ENCODE measurements around the gene PTBP2. TPM values are rescaled to one million over a fixed set of nuclear protein-coding genes. Genes with fewer than 3 reads are reported as not detected.

PTBP2 gene
- total and polyA plus RNA-seq, 10 of the 15 experiments (the other 5 are each of a cell fraction or from before 2014, with no cell fraction given) = 5.8 to 17.5 (median 11.1) TPM

- ChIA-PET RAD21 (ENCODE audit: unreplicated experiment) (no interaction called here), SMC1A (ENCODE audit: uncharacterized antibody, unreplicated experiment) (interaction anchor here (1.2 kb wide), 1 partner anchor 24 kb away, joined by 3 read pairs; no protein-coding TSS in a partner anchor), POLR2A (no interaction called here), CTCF (interaction anchor here (0.9 kb wide), 1 partner anchor 511 kb away, joined by 3 read pairs; no protein-coding TSS in a partner anchor)
- H3K27ac ChIP-seq (ENCODE audit: control insufficient read depth, insufficient read depth) = no peak overlapping the region
- no TSS peak for BruUV-seq (replicated peaks)
- ATAC-seq (peak; percentile 21; the same call in 2 of the 3 replicates), FAIRE-seq (no peak), DNase-seq (ENCODE audit: low read depth, low spot score) (no peak)
- 74% methylated on average over 3 of the region's 3 CpGs for WGBS (ENCODE audit: insufficient coverage, insufficient replicate concordance, low lambda C conversion rate, missing lambda C conversion rate)
- intact Hi-C loops (cut with micrococcal nuclease; ENCODE audit: unreplicated experiment) = no loop called here
- H3K4me1 ChIP-seq (ENCODE audit: control insufficient read depth, insufficient read depth, low read length) = no peaks in the 10 kb centered on the region
- H3K36me3 ChIP-seq (ENCODE audit: control insufficient read depth in 2 of 2, insufficient read depth in 2 of 2, low read length in 1 of 2) = peaks cover 4 to 11% of the 10 kb centered on the region in 2 experiments; a peak in 3 of 4 replicates
- H3K79me2 ChIP-seq (ENCODE audit: control insufficient read depth, insufficient read depth, low read length) = peaks cover 19% of the 10 kb centered on the region
- H3K4me2 ChIP-seq (ENCODE audit: control insufficient read depth, insufficient read depth) = no peak overlapping the region
- no peaks in the 10 kb centered on the region; the same call in 2 of the 3 replicates for H3K9me3 ChIP-seq (replicated peaks; ENCODE audit: control insufficient read depth, insufficient read depth, low read length)
- no peaks in the 10 kb centered on the region for H4K20me1 ChIP-seq (ENCODE audit: control insufficient read depth, insufficient read depth)
- H2AFZ ChIP-seq (ENCODE audit: control insufficient read depth, low read depth, low read length) = no peak overlapping the region
- no peak overlapping the region for H3K4me3 ChIP-seq
- no peak overlapping the region for H3K9ac ChIP-seq (ENCODE audit: control insufficient read depth, insufficient read depth, low read length)
- in situ Hi-C loops (cut with MboI) = no loop called here
- no peak for TF ChIP-seq FOXM1 (IDR thresholded peaks at IDR 0.05; ENCODE audit: low read depth, low read length)
- TF ChIP-seq ETV6 (conservative IDR thresholded peaks at IDR 0.05 in 1 of 2, IDR thresholded peaks at IDR 0.05 in 1 of 2; ENCODE audit: borderline replicate concordance in 1 of 2, low read depth in 1 of 2) = no peak
- TF ChIP-seq, protein P1, sequence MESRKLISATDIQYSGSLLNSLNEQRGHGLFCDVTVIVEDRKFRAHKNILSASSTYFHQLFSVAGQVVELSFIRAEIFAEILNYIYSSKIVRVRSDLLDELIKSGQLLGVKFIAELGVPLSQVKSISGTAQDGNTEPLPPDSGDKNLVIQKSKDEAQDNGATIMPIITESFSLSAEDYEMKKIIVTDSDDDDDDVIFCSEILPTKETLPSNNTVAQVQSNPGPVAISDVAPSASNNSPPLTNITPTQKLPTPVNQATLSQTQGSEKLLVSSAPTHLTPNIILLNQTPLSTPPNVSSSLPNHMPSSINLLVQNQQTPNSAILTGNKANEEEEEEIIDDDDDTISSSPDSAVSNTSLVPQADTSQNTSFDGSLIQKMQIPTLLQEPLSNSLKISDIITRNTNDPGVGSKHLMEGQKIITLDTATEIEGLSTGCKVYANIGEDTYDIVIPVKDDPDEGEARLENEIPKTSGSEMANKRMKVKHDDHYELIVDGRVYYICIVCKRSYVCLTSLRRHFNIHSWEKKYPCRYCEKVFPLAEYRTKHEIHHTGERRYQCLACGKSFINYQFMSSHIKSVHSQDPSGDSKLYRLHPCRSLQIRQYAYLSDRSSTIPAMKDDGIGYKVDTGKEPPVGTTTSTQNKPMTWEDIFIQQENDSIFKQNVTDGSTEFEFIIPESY (IDR thresholded peaks at IDR 0.05) = no peak
- no peak for TF ChIP-seq MAX (IDR thresholded peaks at IDR 0.05; ENCODE audit: low read depth, low read length)
- TF ChIP-seq STAT3 (IDR thresholded peaks at IDR 0.05; ENCODE audit: low read depth, low read length) = no peak
- no peak for TF ChIP-seq YBX1 (IDR thresholded peaks at IDR 0.05)
- no peak for TF ChIP-seq SUZ12 (IDR thresholded peaks at IDR 0.05; ENCODE audit: unreplicated experiment)
- TF ChIP-seq, protein P2, sequence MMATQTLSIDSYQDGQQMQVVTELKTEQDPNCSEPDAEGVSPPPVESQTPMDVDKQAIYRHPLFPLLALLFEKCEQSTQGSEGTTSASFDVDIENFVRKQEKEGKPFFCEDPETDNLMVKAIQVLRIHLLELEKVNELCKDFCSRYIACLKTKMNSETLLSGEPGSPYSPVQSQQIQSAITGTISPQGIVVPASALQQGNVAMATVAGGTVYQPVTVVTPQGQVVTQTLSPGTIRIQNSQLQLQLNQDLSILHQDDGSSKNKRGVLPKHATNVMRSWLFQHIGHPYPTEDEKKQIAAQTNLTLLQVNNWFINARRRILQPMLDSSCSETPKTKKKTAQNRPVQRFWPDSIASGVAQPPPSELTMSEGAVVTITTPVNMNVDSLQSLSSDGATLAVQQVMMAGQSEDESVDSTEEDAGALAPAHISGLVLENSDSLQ (IDR thresholded peaks at IDR 0.05) = no peak
- TF ChIP-seq, protein P3, sequence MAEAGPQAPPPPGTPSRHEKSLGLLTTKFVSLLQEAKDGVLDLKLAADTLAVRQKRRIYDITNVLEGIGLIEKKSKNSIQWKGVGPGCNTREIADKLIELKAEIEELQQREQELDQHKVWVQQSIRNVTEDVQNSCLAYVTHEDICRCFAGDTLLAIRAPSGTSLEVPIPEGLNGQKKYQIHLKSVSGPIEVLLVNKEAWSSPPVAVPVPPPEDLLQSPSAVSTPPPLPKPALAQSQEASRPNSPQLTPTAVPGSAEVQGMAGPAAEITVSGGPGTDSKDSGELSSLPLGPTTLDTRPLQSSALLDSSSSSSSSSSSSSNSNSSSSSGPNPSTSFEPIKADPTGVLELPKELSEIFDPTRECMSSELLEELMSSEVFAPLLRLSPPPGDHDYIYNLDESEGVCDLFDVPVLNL (IDR thresholded peaks at IDR 0.05; ENCODE audit: low read depth, low read length) = no peak
- TF ChIP-seq USF2 (IDR thresholded peaks at IDR 0.05; ENCODE audit: borderline replicate concordance, low read depth, low read length) = no peak
- no peaks in the 10 kb centered on the region for H3K27me3 ChIP-seq (replicated peaks in 1 of 2; ENCODE audit: control insufficient read depth in 2 of 2, insufficient read depth in 2 of 2, low read length in 1 of 2)
These were observed 26.5 kb downstream of the PTBP2 start for GRCh38 chr1:96748078-96748477.
